Thyroid gland (tissue), 4 donors: ENCODE measurements around the gene IPPK.

Source experiments
- CTCF ChIP-seq, 6 experiments: fragments of 200-600 bp in 3 of 6; fragments of 450-650 bp in 3 of 6; sonication (generic) in 3 of 6; IDR thresholded peaks; one replicate each; pipeline ENCODE4 v1.5.1; 2016 to 2019; ENCODE audit warnings: antibody characterized with exemption in 6 of 6, mild to moderate bottlenecking in 2 of 6, inconsistent platforms in 1 of 6, moderate library complexity in 1 of 6
- POLR2A ChIP-seq, 2 donors: fragments of 450-650 bp; IDR thresholded peaks; one replicate each; pipeline ENCODE4 v1.6.1; 2017; ENCODE audit warnings: antibody characterized with exemption in 2 of 2, mild to moderate bottlenecking in 2 of 2, moderate library complexity in 1 of 2

DNA sequence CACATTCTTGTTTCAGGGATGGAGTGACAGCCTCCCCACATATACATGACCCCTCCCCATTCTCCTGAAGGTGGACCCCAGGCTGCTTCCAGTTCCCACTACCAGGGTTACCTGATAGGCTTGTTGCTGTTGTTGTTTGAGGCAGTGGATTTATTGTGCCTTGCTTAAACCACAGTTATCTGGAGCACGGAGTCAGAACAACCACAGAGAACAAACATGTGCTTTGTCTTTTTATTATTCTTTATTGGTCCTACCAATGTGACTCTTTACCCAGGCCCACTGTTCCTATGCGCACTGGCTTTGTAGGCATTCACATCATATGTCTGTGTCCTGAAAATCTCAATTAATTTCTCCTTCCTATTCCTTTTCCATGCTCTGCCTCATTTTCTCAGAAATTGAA is 41.2 kb upstream of the IPPK start:
- no peak for TF ChIP-seq CTCF (IDR thresholded peaks at IDR 0.05)
- no peak for TF ChIP-seq POLR2A (IDR thresholded peaks at IDR 0.05)
